Skeletal muscle cell (primary cell): Measurements from ENCODE around the gene UPK1B.

Experiments
- DNase-seq: peaks from one replicate; pipeline ENCODE4 v3.0.0-alpha.2; 2010; ENCODE audit warnings: low read depth
- H3K4me3 ChIP-seq: 2 replicates; pipeline ENCODE4 v1.5.1; 2011; ENCODE audit warnings: low read depth, mild to moderate bottlenecking, control low read depth, low read length, moderate library complexity

Gene UPK1B

GRCh38 chr3:119220970-119221667 is 47.7 kb downstream of the UPK1B start:
- DNase-seq: no peak

GRCh38 chr3:119221779-119222320 is 48.5 kb downstream of the UPK1B start:
- no peak overlapping the region for H3K4me3 ChIP-seq
- no peak for DNase-seq

More at GRCh38 chr3:119220970-119221667, 47.7 kb downstream of the UPK1B start:
- H3K4me3 ChIP-seq: no peak overlapping the region

GRCh38 chr3:119222391-119222790 is 49.0 kb downstream of the UPK1B start:
- no peak for DNase-seq
- no peak overlapping the region for H3K4me3 ChIP-seq

GRCh38 chr3:119223511-119223910 is 50.1 kb downstream of the UPK1B start:
- no peak overlapping the region for H3K4me3 ChIP-seq
- DNase-seq: no peak

- no peak overlapping the region for H3K4me3 ChIP-seq
- DNase-seq: no peak
Measured at GRCh38 chr3:119225121-119225520, 51.7 kb downstream of the UPK1B start.

GRCh38 chr3:119227070-119227850 is 53.9 kb downstream of the UPK1B start:
- no peak overlapping the region for H3K4me3 ChIP-seq
- DNase-seq: no peak

GRCh38 chr3:119228373-119229145 is 55.2 kb downstream of the UPK1B start:
- DNase-seq: no peak
- no peak overlapping the region for H3K4me3 ChIP-seq

GRCh38 chr3:119229190-119229589 is 55.8 kb downstream of the UPK1B start:
- no peak for DNase-seq
- no peak overlapping the region for H3K4me3 ChIP-seq

- no peak for DNase-seq
- H3K4me3 ChIP-seq: no peak overlapping the region
Measured at GRCh38 chr3:119230071-119230470, 56.7 kb downstream of the UPK1B start.

- DNase-seq: no peak
- H3K4me3 ChIP-seq: no peak overlapping the region
Measured at GRCh38 chr3:119230745-119231144, 57.3 kb downstream of the UPK1B start.

GRCh38 chr3:119234610-119235009 is 61.2 kb downstream of the UPK1B start:
- no peak overlapping the region for H3K4me3 ChIP-seq
- DNase-seq: no peak

GRCh38 chr3:119235151-119235550 is 61.8 kb downstream of the UPK1B start:
- no peak for DNase-seq
- no peak overlapping the region for H3K4me3 ChIP-seq

- no peak overlapping the region for H3K4me3 ChIP-seq
- DNase-seq: no peak
Measured at GRCh38 chr3:119236756-119237155, 63.4 kb downstream of the UPK1B start.

GRCh38 chr3:119237299-119237698 is 63.9 kb downstream of the UPK1B start:
- H3K4me3 ChIP-seq: no peak overlapping the region
- DNase-seq: no peak

- H3K4me3 ChIP-seq: no peak overlapping the region
- no peak for DNase-seq
Measured at GRCh38 chr3:119238363-119238762, 65.0 kb downstream of the UPK1B start.

GRCh38 chr3:119239206-119239820 is 65.9 kb downstream of the UPK1B start:
- peak overlapping the region; percentile 70 for H3K4me3 ChIP-seq
- no peak for DNase-seq

- H3K4me3 ChIP-seq: peak overlapping the region; percentile 70
- DNase-seq: no peak
Measured at GRCh38 chr3:119240101-119240590, 66.7 kb downstream of the UPK1B start.

GRCh38 chr3:119240591-119241434 is 67.4 kb downstream of the UPK1B start, which contains the start of gene B4GALT4:
B4GALT4 (minus strand) TSS chr3:119240878; CDS start chr3:119230099, 10,779 bp downstream.
- peak within 1 kb of the TSS; percentile 70 for H3K4me3 ChIP-seq
- peak; percentile 59 for DNase-seq
